HepG2 (cell line): ENCODE data around the gene NUP214. TPM values are rescaled to one million over a fixed set of nuclear protein-coding genes. Genes with fewer than 3 reads are reported as not detected.

Experiments used
- CHCHD3 ChIP-seq: sonication (generic); formaldehyde crosslinking; IDR thresholded peaks from 2 replicates; pipeline ENCODE4 v1.8.0; 2022; ENCODE audit warnings: mild to moderate bottlenecking, missing genetic modification reagents, moderate library complexity
- ETV6 ChIP-seq: sonication (generic); formaldehyde crosslinking; conservative IDR thresholded peaks from 2 replicates; pipeline ENCODE4 v1.4.0; 2020; ENCODE audit warnings: missing genetic modification reagents
- HMG20A ChIP-seq: IDR thresholded peaks from 2 replicates; pipeline ENCODE4 v1.6.1; 2016; ENCODE audit warnings: borderline replicate concordance
- HMG20B ChIP-seq: conservative IDR thresholded peaks from 2 replicates; pipeline ENCODE4 v1.6.1; 2016; ENCODE audit warnings: missing genetic modification reagents, missing compliant biosample characterization
- IKZF4 ChIP-seq: sonication (generic); formaldehyde crosslinking; IDR thresholded peaks from 2 replicates; pipeline ENCODE4 v1.5.1; 2020; ENCODE audit warnings: borderline replicate concordance, mild to moderate bottlenecking, low read depth, missing genetic modification reagents; ENCODE audit errors: not compliant biosample characterization
- IRX3 ChIP-seq: sonication (generic); formaldehyde crosslinking; IDR thresholded peaks from 2 replicates; pipeline ENCODE4 v1.8.1; 2023; ENCODE audit warnings: mild to moderate bottlenecking, low read depth, missing genetic modification reagents, borderline replicate concordance
- JUNB ChIP-seq: sonication (generic); formaldehyde crosslinking; IDR thresholded peaks from 2 replicates; pipeline ENCODE4 v1.8.0; 2022; ENCODE audit warnings: missing genetic modification reagents, mild to moderate bottlenecking, borderline replicate concordance
- MEF2D ChIP-seq: sonication (generic); formaldehyde crosslinking; IDR thresholded peaks from 2 replicates; pipeline ENCODE4 v1.5.1; 2020; ENCODE audit warnings: mild to moderate bottlenecking, missing genetic modification reagents
- NRL ChIP-seq: sonication (generic); formaldehyde crosslinking; IDR thresholded peaks from 2 replicates; pipeline ENCODE4 v1.5.0; 2020; ENCODE audit warnings: missing genetic modification reagents, mild to moderate bottlenecking, moderate library complexity, borderline replicate concordance
- PRPF4 ChIP-seq: fragments of 200-400 bp; formaldehyde crosslinking; IDR thresholded peaks from 2 replicates; pipeline ENCODE4 v1.6.1; 2016; ENCODE audit warnings: low read length, low read depth; ENCODE audit not compliant: poor library complexity, severe bottlenecking
- PTBP1 ChIP-seq: fragments of 200-400 bp; formaldehyde crosslinking; IDR thresholded peaks from 2 replicates; pipeline ENCODE4 v1.6.1; 2018; ENCODE audit warnings: low read length, low read depth; ENCODE audit not compliant: poor library complexity, severe bottlenecking
- REPIN1 ChIP-seq: sonication (generic); formaldehyde crosslinking; IDR thresholded peaks from 2 replicates; pipeline ENCODE4 v1.8.0; 2022; ENCODE audit warnings: missing genetic modification reagents, low read depth, mild to moderate bottlenecking, borderline replicate concordance
- SIX4 ChIP-seq: sonication (generic); formaldehyde crosslinking; IDR thresholded peaks from 2 replicates; pipeline ENCODE4 v1.4.0; 2020; ENCODE audit warnings: missing genetic modification reagents
- THAP11 ChIP-seq: IDR thresholded peaks from 2 replicates; pipeline ENCODE4 v1.6.1; 2016; ENCODE audit warnings: missing biosample characterization, missing genetic modification reagents
- ZBTB42 ChIP-seq: sonication (generic); formaldehyde crosslinking; IDR thresholded peaks from 2 replicates; pipeline ENCODE4 v1.5.0; 2020; ENCODE audit warnings: mild to moderate bottlenecking, missing genetic modification reagents
- ZFP82 ChIP-seq: sonication (generic); formaldehyde crosslinking; IDR thresholded peaks from 2 replicates; pipeline ENCODE4 v1.5.1; 2020; ENCODE audit warnings: mild to moderate bottlenecking, missing genetic modification reagents, borderline replicate concordance
- ZFP90 ChIP-seq: sonication (generic); formaldehyde crosslinking; IDR thresholded peaks from 2 replicates; pipeline ENCODE4 v1.8.0; 2022; ENCODE audit warnings: missing genetic modification reagents, mild to moderate bottlenecking, inconsistent platforms, borderline replicate concordance
- ZNF432 ChIP-seq: sonication (generic); formaldehyde crosslinking; IDR thresholded peaks from 2 replicates; pipeline ENCODE4 v1.5.0; 2020; ENCODE audit warnings: missing genetic modification reagents, mild to moderate bottlenecking, borderline replicate concordance
- ZNF546 ChIP-seq: sonication (generic); formaldehyde crosslinking; conservative IDR thresholded peaks from 2 replicates; pipeline ENCODE4 v1.8.1; 2023; ENCODE audit warnings: mild to moderate bottlenecking, missing genetic modification reagents
- ZNF790 ChIP-seq: sonication (generic); formaldehyde crosslinking; IDR thresholded peaks from 2 replicates; pipeline ENCODE4 v1.8.0; 2022; ENCODE audit warnings: missing genetic modification reagents, mild to moderate bottlenecking, borderline replicate concordance
- polyA plus RNA-seq, 8 experiments: library from polyadenylated mRNA; depleted of rRNA in 3 of 8; stranded (reverse) in 7 of 8; unstranded in 1 of 8; fragments of >200 nt; fragmentation: Illumina TruSeq in 4 of 8; extraction: Trizol in 4 of 8; gene quantifications; 2 replicates each; pipeline versions ENCODE4 v1.2.1 to v1.2.3, GENCODE V29; 2011 to 2016; ENCODE audit warnings: low read depth in 4 of 8, missing spikeins in 1 of 8, mixed read lengths in 1 of 8; ENCODE audit not compliant: insufficient read depth in 1 of 8
- total RNA-seq, 5 experiments: library from RNA; depleted of rRNA; stranded (reverse); fragments of >200 nt; fragmentation: Illumina TruSeq; extraction: Trizol; gene quantifications; 2 replicates each; pipeline ENCODE4 v1.2.3, GENCODE V29; 2016; ENCODE audit warnings: low read depth in 1 of 5
- TF ChIP-seq, protein P1 (sequence below): sonication (generic); formaldehyde crosslinking; IDR thresholded peaks from 2 replicates; pipeline ENCODE4 v1.4.0; 2020; ENCODE audit warnings: missing genetic modification reagents, borderline replicate concordance
- TF ChIP-seq, protein P2 (sequence below): sonication (generic); formaldehyde crosslinking; IDR thresholded peaks from 2 replicates; pipeline ENCODE4 v1.4.0; 2020; ENCODE audit warnings: missing genetic modification reagents
- TF ChIP-seq, protein P3 (sequence below): sonication (generic); formaldehyde crosslinking; IDR thresholded peaks from 2 replicates; pipeline ENCODE4 v1.4.0; 2020; ENCODE audit warnings: mild to moderate bottlenecking, missing genetic modification reagents

Gene NUP214
- total and polyA plus RNA-seq, 2 of the 13 experiments (the other 11 are each of a cell fraction or from before 2014, with no cell fraction given): 8.4 to 16.0 TPM

DNA sequence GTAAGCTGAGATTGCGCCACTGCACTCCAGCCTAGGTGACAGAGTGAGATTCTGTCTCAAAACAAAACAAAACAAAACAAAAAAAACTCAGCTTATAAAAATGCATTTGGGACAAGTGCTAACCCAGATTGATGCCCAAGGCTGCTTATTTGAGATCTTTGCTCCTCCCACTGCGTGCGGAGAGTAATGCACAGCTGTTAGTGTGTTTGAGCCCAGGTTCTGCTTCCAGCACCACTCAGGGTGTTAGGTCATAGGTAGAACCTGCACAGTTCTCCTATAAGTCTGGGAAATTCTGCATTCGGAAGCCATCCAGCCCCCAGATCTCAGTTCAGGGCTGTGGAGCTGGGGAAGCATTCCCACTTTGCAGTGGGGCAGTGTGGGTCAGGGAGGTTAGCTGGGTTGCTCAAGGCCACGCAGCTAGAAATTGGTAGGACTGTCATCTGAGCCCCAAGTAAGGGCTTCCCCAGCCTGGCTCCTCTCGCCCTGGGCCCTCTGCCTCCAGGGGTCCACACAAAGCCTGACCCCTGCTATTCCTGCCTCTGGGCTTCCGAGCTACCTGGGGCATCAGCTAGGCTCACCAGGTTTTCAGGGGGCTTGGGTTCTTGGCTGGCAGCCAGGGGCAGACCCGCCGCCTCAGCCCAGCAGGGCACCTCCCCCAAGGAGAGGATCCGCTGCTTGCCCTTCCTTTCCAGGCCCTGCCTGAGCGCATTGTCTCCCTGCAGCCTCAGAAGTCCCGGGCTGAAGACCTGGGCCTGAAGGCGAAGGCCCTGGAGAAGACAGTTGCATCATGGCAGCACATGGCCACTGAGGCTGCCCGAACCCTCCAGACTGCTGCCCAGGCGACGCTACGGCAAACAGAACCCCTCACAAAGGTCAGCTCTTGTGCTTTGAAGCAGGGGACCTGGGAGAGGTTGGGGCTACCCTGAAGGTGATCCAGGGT is 46.7 kb upstream of the NUP214 start (continued):
- TF ChIP-seq ETV6: no peak
- TF ChIP-seq ZNF546: 0 out of 2 replicates have a peak, but pooled peaks have one; percentile 31
- TF ChIP-seq ZNF790 (CRISPR knock-in tag): no peak
- TF ChIP-seq HMG20B (CRISPR knock-in tag): no peak
- no peak for TF ChIP-seq SIX4 (CRISPR knock-in tag)
- no peak for TF ChIP-seq HMG20A (CRISPR knock-in tag)
- TF ChIP-seq IRX3 (CRISPR knock-in tag): 0 out of 2 replicates have a peak, but pooled peaks have one; percentile 30
- TF ChIP-seq THAP11 (CRISPR knock-in tag): peak; percentile 29; the same call in 1 of the 2 replicates
- TF ChIP-seq JUNB (CRISPR knock-in tag): no peak
- TF ChIP-seq, protein P1, sequence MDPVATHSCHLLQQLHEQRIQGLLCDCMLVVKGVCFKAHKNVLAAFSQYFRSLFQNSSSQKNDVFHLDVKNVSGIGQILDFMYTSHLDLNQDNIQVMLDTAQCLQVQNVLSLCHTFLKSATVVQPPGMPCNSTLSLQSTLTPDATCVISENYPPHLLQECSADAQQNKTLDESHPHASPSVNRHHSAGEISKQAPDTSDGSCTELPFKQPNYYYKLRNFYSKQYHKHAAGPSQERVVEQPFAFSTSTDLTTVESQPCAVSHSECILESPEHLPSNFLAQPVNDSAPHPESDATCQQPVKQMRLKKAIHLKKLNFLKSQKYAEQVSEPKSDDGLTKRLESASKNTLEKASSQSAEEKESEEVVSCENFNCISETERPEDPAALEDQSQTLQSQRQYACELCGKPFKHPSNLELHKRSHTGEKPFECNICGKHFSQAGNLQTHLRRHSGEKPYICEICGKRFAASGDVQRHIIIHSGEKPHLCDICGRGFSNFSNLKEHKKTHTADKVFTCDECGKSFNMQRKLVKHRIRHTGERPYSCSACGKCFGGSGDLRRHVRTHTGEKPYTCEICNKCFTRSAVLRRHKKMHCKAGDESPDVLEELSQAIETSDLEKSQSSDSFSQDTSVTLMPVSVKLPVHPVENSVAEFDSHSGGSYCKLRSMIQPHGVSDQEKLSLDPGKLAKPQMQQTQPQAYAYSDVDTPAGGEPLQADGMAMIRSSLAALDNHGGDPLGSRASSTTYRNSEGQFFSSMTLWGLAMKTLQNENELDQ: no peak
- no peak for TF ChIP-seq ZFP90 (CRISPR knock-in tag)
- TF ChIP-seq ZBTB42 (CRISPR knock-in tag): 0 out of 2 replicates have a peak, but pooled peaks have one; percentile 47
- TF ChIP-seq, protein P2, sequence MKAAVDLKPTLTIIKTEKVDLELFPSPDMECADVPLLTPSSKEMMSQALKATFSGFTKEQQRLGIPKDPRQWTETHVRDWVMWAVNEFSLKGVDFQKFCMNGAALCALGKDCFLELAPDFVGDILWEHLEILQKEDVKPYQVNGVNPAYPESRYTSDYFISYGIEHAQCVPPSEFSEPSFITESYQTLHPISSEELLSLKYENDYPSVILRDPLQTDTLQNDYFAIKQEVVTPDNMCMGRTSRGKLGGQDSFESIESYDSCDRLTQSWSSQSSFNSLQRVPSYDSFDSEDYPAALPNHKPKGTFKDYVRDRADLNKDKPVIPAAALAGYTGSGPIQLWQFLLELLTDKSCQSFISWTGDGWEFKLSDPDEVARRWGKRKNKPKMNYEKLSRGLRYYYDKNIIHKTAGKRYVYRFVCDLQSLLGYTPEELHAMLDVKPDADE (CRISPR knock-in tag): 0 out of 2 replicates have a peak, but pooled peaks have one; percentile 18
- 0 out of 2 replicates have a peak, but pooled peaks have one; percentile 37 for TF ChIP-seq REPIN1
- TF ChIP-seq PRPF4: no peak
- no peak for TF ChIP-seq CHCHD3 (CRISPR knock-in tag)
- no peak for TF ChIP-seq ZFP82 (CRISPR knock-in tag)
- TF ChIP-seq IKZF4 (CRISPR knock-in tag): no peak
- TF ChIP-seq PTBP1: no peak
- TF ChIP-seq, protein P3, sequence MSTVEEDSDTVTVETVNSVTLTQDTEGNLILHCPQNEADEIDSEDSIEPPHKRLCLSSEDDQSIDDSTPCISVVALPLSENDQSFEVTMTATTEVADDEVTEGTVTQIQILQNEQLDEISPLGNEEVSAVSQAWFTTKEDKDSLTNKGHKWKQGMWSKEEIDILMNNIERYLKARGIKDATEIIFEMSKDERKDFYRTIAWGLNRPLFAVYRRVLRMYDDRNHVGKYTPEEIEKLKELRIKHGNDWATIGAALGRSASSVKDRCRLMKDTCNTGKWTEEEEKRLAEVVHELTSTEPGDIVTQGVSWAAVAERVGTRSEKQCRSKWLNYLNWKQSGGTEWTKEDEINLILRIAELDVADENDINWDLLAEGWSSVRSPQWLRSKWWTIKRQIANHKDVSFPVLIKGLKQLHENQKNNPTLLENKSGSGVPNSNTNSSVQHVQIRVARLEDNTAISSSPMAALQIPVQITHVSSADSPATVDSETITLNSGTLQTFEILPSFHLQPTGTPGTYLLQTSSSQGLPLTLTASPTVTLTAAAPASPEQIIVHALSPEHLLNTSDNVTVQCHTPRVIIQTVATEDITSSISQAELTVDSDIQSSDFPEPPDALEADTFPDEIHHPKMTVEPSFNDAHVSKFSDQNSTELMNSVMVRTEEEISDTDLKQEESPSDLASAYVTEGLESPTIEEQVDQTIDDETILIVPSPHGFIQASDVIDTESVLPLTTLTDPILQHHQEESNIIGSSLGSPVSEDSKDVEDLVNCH: no peak
- no peak for TF ChIP-seq ZNF432 (CRISPR knock-in tag)
- no peak for TF ChIP-seq NRL (CRISPR knock-in tag)
- TF ChIP-seq MEF2D: 0 out of 2 replicates have a peak, but pooled peaks have one; percentile 29
